ENCODE data around the gene SNAP23.

- TF ChIP-seq EZH2phosphoT487 (IDR thresholded peaks at IDR 0.05; ENCODE audit: low read length) (no peak), EZH2 (optimal IDR thresholded peaks at IDR 0.05; ENCODE audit: low read depth, low read length) (no peak)
- TF ChIP-seq, protein P1, sequence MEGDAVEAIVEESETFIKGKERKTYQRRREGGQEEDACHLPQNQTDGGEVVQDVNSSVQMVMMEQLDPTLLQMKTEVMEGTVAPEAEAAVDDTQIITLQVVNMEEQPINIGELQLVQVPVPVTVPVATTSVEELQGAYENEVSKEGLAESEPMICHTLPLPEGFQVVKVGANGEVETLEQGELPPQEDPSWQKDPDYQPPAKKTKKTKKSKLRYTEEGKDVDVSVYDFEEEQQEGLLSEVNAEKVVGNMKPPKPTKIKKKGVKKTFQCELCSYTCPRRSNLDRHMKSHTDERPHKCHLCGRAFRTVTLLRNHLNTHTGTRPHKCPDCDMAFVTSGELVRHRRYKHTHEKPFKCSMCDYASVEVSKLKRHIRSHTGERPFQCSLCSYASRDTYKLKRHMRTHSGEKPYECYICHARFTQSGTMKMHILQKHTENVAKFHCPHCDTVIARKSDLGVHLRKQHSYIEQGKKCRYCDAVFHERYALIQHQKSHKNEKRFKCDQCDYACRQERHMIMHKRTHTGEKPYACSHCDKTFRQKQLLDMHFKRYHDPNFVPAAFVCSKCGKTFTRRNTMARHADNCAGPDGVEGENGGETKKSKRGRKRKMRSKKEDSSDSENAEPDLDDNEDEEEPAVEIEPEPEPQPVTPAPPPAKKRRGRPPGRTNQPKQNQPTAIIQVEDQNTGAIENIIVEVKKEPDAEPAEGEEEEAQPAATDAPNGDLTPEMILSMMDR (IDR thresholded peaks at IDR 0.05; ENCODE audit: low read length) = no peak
These were observed 45.5 kb upstream of the SNAP23 start for GRCh38 chr15:42449770-42450424.
